Activated CD4-positive, alpha-beta T cell treated with anti-CD3 and anti-CD28 coated beads, Interleukin-2, amount 50 U/mL, for 24 hours (primary cell): ENCODE results near the gene EHHADH.

Experiments
- DNase-seq, 2 donors: peaks; one replicate each; pipeline ENCODE4 v3.0.0-alpha.2; 2020; ENCODE audit warnings: low read depth in 1 of 2, low spot score in 1 of 2

EHHADH gene

DNA sequence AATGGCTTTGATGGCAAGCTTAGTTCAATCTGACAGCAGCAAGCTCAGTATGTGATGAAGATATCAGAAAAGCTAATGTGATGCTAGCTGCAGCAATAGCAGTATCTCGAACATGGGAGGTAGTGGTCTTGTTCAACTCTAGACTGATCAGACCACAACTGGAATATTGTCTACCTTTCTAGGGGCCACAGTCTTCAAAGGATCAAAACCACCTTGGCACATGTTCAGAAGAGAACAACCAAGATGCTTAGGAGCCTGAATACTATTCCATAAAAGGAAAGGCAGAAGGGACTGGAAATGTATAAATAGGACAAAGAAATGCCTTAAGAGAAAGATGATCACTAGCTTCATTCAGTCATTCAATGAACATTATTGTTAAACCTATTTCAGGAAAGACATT lies 103.3 kb downstream of the EHHADH start:
- DNase-seq, result no peak

DNA sequence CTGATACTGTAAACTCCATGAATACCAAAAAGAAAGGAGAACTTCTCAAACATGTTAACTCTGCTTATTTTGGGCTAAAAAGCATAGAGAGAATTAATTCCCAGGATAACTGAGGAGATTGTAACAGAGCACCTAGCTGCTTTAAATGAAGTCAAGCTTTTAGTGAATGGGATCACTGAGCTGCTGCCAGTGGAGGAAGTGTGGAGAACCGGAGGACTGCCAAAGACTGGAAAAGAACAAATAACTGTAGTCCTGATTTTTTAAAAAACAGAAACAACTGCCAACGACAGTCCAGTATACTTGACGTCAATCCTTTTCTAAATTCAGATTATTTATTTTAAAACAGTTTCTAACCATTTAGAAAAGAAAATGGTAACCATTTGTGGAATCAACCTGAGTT lies 104.3 kb downstream of the EHHADH start:
- no peak for DNase-seq

DNA sequence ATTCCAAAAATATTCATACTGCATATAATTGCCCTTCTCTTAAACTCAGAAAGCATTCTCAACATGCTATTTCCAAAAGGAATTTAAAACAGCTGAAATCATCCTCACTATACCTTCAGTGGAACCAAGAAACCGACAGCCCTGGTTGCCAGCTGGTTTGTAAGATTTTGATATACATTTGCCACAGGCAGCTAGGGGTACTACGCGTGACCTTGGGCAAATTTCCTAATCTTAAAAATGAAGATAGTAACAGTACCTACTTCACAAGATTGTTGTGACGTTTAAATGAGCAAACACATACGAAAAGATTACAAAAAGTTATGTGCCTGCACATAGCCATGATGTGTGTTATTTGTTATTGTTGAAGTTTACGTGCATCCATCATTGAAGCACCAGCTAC lies 108.3 kb downstream of the EHHADH start:
- DNase-seq, result no peak

DNA sequence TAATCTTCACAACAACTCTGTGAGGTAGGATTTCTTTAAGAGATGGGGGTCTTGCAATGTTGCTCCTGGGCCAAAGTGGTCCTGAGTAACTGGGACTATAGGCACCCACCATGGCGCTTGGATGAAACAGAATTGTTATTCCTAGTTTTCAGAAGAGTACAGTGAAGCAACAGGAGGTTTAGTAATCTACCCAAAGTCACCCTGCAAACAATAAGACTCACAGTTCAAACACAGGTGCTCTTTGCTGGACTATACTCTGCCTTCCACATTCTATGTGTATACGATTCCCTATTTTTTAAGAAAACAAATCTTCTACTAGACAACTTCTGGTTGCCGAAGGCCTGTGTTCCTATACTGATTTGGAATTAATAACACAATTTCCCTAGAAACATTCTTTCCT lies 109.1 kb downstream of the EHHADH start:
- DNase-seq, result no peak
